SK-N-MC (cell line): ENCODE results near the gene TNFRSF1A.

Experiments
- EZH2 ChIP-seq: fragments of 200-600 bp; sonication (generic); IDR thresholded peaks from one replicate; pipeline ENCODE4 v1.6.1; 2017; ENCODE audit warnings: antibody characterized with exemption
- FOXP2 ChIP-seq: optimal IDR thresholded peaks from 2 replicates; pipeline ENCODE3; 2011; ENCODE audit warnings: mild to moderate bottlenecking, moderate library complexity; ENCODE audit not compliant: insufficient read depth; ENCODE audit errors: extremely low read length, control extremely low read depth
- POLR2AphosphoS5 ChIP-seq: IDR thresholded peaks from 2 replicates; pipeline ENCODE4 v1.6.1; 2012; ENCODE audit warnings: mild to moderate bottlenecking, low read depth, low read length, borderline replicate concordance

- TF ChIP-seq EZH2 (no peak), POLR2AphosphoS5 (no peak), FOXP2 (no peak)
Observed at GRCh38 chr12:6330192-6330591, 11.7 kb downstream of the TNFRSF1A start.
